Measurements from ENCODE around the gene LPCAT4.

Gene LPCAT4

DNA sequence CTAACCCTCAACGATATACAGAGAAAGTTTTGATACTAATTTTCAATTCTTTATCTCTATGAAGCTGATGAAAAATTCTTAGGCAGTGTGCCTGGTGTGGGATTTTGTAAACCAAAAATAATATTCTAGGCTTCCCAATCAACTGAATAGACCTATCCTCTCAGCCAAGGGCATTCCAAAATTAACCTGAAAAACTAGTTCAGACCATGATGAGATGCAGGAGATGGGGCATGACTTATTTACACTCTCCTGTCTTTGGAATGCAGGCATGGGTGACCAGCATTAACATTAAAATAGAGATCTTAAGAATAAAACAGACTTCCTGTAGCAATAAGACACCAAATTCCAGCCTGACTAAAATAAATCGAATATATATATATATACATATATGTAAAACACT is 7.8 kb upstream of the LPCAT4 start:
- TF ChIP-seq ZFX (IDR thresholded peaks at IDR 0.05; ENCODE audit: borderline replicate concordance): no peak
- TF ChIP-seq, protein P1, sequence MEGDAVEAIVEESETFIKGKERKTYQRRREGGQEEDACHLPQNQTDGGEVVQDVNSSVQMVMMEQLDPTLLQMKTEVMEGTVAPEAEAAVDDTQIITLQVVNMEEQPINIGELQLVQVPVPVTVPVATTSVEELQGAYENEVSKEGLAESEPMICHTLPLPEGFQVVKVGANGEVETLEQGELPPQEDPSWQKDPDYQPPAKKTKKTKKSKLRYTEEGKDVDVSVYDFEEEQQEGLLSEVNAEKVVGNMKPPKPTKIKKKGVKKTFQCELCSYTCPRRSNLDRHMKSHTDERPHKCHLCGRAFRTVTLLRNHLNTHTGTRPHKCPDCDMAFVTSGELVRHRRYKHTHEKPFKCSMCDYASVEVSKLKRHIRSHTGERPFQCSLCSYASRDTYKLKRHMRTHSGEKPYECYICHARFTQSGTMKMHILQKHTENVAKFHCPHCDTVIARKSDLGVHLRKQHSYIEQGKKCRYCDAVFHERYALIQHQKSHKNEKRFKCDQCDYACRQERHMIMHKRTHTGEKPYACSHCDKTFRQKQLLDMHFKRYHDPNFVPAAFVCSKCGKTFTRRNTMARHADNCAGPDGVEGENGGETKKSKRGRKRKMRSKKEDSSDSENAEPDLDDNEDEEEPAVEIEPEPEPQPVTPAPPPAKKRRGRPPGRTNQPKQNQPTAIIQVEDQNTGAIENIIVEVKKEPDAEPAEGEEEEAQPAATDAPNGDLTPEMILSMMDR (IDR thresholded peaks at IDR 0.05): no peak
- no peak overlapping the region for H3K27ac ChIP-seq

DNA sequence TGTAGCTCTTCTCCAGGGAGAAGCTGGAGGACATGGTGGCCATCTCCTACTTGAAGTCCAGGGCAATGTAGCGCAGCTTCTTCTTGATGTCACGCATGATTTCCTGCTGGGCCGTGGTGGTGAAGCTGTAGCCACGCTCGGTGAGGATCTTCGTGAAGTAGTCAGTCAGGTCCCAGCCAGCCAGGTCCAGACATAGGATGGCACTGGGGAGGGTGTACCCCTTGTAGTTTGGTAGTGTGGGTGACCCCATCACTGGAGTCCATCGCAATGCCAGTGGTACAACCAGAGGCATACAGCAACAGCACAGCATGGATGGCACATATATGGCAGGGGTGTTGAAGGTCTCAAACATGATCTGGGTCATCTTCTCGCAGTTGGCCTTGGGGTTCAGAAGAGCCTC is 7.0 kb upstream of the LPCAT4 start:
- TF ChIP-seq, protein P1 (IDR thresholded peaks at IDR 0.05): no peak
- no peak for TF ChIP-seq ZFX (IDR thresholded peaks at IDR 0.05; ENCODE audit: borderline replicate concordance)

DNA sequence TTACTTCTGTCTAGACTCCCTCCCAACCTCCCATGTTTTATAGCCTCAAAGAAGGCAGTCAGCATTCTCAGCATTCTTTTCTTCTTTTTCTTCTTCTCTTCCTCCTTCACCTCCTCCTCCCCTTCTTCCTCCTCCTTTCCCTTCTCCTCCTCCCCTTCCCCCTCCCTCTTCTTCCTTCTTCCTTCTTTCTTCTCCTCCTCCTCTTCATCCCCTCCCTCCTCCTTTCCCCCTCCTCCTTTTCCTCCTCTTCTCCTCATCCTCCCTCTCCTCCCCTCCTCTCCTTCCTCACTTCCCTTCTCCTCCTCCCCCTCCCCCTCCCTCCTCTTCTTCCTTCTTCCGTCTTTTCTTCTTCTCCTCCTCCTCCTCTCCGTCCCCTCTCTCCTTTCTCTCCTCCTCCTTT is 3.6 kb upstream of the LPCAT4 start:
- TF ChIP-seq, protein P1 (IDR thresholded peaks at IDR 0.05): no peak
- TF ChIP-seq ZFX (IDR thresholded peaks at IDR 0.05; ENCODE audit: borderline replicate concordance): no peak

More for the DNA sequence above, 7.0 kb upstream of the LPCAT4 start:
- H3K27ac ChIP-seq: no peak overlapping the region

DNA sequence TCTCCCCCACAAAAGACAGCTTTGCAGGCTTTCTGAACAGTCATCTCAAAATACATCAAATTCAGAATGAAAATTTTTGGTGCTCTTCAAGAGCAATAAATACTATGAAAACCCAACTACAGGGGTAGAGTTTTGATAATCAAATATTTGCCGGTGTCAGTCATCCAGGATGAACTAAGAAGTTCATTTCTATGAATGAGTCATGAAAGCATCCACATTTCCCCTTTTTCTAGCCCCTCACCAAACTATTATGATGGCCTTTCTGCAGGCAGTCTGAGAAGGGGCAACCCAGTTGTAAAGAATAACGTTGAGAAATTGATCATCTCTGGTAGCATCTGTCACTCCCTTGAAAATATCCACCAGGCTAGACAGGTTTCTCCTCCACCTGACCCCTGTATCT is 3.1 kb upstream of the LPCAT4 start:
- TF ChIP-seq ZFX (IDR thresholded peaks at IDR 0.05; ENCODE audit: borderline replicate concordance): no peak
- TF ChIP-seq, protein P1 (IDR thresholded peaks at IDR 0.05): no peak
- H3K27ac ChIP-seq: no peak overlapping the region

More for the DNA sequence above, 3.6 kb upstream of the LPCAT4 start:
- no peak overlapping the region for H3K27ac ChIP-seq

DNA sequence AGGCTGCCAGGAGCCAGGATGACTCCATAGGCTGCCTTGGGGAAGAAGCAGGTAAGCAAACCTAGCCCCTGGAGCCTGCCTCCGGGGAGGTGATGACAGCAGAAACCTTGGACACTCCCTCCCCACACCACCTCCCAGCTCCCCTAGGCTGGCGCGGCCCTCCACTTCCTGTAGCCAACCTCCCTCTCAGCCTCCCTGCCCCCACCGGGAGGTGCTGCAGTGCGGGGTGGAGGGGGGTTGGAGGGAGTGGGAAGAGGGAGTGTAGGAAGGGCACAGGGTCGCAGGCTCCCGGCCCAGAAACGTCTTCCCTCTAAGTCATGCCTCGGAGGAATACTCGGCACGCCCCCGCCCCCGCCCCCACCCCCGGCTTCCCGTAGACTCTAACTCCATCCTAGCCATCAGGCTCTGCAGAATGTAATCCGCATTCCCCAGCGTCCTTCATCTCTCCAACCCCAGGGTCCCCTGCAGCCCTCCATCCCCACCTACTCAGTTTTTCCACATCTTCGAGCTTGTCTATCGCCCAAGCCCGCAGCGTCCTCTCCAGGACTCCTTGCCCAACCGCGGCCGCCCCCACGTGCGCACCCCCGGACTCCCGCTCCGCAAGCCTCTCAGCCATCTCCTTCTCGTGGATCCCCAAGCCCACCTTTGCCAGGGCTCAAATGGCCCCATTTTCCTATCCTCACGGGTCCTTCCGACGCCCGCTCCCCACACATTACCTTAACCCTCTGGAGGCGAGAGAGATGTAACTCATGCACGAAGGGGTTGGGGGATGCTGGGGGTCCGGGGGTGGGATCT is 528 bp downstream of the LPCAT4 start:
- peak overlapping the region; percentile 85; the same call in 1 of the 2 replicates for H3K27ac ChIP-seq
- TF ChIP-seq, protein P1 (IDR thresholded peaks at IDR 0.05): no peak
- TF ChIP-seq ZFX (IDR thresholded peaks at IDR 0.05; ENCODE audit: borderline replicate concordance): no peak

DNA sequence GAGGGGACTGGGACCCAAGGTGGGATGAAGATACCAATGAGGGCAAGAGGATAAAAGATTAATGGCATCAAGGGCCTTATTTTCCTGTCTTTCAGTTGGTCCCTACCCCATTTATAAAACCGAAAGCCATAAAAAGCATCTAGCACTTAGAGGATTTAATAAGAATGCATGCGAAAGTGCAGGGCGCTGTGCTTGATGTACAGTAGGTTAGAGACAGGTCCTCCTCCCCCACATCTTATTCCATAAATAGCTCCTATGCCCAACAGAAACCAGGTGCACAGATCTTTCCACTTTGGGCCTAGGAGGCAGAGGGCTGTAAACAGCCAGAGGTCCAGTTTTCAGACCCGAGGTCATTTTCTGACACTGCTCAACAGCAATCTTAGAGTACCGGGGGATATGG is 1.2 kb downstream of the LPCAT4 start:
- no peak for TF ChIP-seq ZFX (IDR thresholded peaks at IDR 0.05; ENCODE audit: borderline replicate concordance)
- TF ChIP-seq, protein P1 (IDR thresholded peaks at IDR 0.05): no peak
- no peak overlapping the region for H3K27ac ChIP-seq

DNA sequence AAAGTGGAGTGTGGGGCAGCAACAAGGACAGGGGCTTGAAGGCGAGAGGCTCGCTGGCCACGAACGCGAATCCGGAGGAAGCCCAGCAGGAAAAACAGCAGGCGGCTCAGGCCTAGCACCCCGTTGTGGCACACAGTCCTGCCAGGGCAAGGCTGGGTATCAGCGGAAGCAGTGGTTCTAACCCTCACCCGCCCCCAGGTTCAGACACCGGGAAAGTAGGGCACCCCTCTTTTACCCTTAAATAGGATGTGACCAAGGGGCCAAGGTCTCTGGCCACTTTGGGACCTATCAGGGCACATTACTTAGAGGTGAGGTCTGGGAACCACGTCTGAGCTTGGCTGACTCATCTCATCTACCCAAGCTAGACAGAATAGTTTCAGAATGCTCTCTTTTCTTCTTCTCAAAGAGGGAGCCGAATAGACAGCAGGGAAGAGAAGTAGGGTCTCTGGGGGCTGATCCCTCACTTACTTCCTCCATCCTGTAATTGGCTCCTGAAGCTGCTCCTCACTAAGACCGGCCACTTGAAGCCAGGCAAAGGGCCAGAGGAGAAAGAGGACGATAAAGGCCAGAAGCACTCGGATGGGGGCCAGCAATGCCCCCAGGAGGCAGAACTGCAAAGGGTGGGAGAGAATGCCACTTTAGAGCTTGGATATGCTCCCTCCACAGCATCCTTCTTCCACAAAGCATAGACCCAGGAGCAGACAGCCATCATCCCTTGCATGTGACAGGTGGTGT is 1.7 kb downstream of the LPCAT4 start:
- H3K27ac ChIP-seq: no peak overlapping the region
- no peak for TF ChIP-seq ZFX (IDR thresholded peaks at IDR 0.05; ENCODE audit: borderline replicate concordance)
- TF ChIP-seq, protein P1 (IDR thresholded peaks at IDR 0.05): no peak
